Spinal cord (tissue), 10 donors: ENCODE results near the gene HOXB1. TPM values are rescaled to one million over a fixed set of nuclear protein-coding genes. Genes with fewer than 3 reads are reported as not detected.

Experiments used
- DNase-seq, 6 donors: peaks; one replicate each; pipeline versions ENCODE4 v3.0.0 to v3.0.0-alpha.2; 2013 to 2015; ENCODE audit warnings: low spot score in 6 of 6, low read depth in 4 of 6
- H3K27ac ChIP-seq: one replicate; pipeline ENCODE4 v1.5.1; 2013; ENCODE audit warnings: low read depth, low read length, control low read depth
- H3K27me3 ChIP-seq: one replicate; pipeline ENCODE4 v1.6.1; 2013; ENCODE audit warnings: low read length; ENCODE audit not compliant: control insufficient read depth, insufficient read depth
- H3K36me3 ChIP-seq: one replicate; pipeline ENCODE4 v1.6.1; 2013; ENCODE audit warnings: low read length; ENCODE audit not compliant: control insufficient read depth, insufficient read depth
- H3K4me1 ChIP-seq: one replicate; pipeline ENCODE4 v1.6.1; 2013; ENCODE audit warnings: low read length; ENCODE audit not compliant: control insufficient read depth, insufficient read depth
- H3K4me3 ChIP-seq: one replicate; pipeline ENCODE4 v1.5.1; 2013; ENCODE audit warnings: low read depth, low read length, control low read depth
- H3K9me3 ChIP-seq: one replicate; pipeline ENCODE4 v1.6.1; 2013; ENCODE audit warnings: low read length; ENCODE audit not compliant: control insufficient read depth, insufficient read depth
- whole genome bisulfite sequencing: methylation state at CpG from one replicate; pipeline ENCODE4 v1.1.5; 2013; ENCODE audit warnings: missing lambda C conversion rate; ENCODE audit not compliant: insufficient coverage; 5-methylcytosine and 5-hydroxymethylcytosine counted together
- polyA plus RNA-seq, 2 donors: library from polyadenylated mRNA; unstranded; fragments of 120-200 nt; gene quantifications; one replicate each; pipeline ENCODE4 v1.2.1, GENCODE V29; 2013; ENCODE audit not compliant: insufficient read length in 2 of 2
- total RNA-seq, 2 donors: library from RNA; depleted of rRNA in 1 of 2; stranded (reverse); fragments of 120-200 nt in 1 of 2; fragments of >200 nt in 1 of 2; gene quantifications; one replicate each; pipeline versions ENCODE4 v1.2.3 to v1.2.4, GENCODE V29; 2013 to 2014
- donor health status: healthy.

The HOXB1 gene
- total and polyA plus RNA-seq, 4 donors = 0.16 to 0.32 (median 0.20) TPM; not detected in 1

- WGBS = 0% methylated on average over 1 of the region's 2 CpGs
- peak overlapping the region; percentile 46 for H3K4me3 ChIP-seq
- H3K4me1 ChIP-seq = peaks cover 83% of the 10 kb centered on the region
- DNase-seq = no peak
- H3K27ac ChIP-seq = peak overlapping the region; percentile 99
- peaks cover 33% of the 10 kb centered on the region for H3K36me3 ChIP-seq
- H3K9me3 ChIP-seq = no peaks in the 10 kb centered on the region
- no peaks in the 10 kb centered on the region for H3K27me3 ChIP-seq
These were observed 37.0 kb upstream of the HOXB1 start for GRCh38 chr17:48567646-48568354.

DNA sequence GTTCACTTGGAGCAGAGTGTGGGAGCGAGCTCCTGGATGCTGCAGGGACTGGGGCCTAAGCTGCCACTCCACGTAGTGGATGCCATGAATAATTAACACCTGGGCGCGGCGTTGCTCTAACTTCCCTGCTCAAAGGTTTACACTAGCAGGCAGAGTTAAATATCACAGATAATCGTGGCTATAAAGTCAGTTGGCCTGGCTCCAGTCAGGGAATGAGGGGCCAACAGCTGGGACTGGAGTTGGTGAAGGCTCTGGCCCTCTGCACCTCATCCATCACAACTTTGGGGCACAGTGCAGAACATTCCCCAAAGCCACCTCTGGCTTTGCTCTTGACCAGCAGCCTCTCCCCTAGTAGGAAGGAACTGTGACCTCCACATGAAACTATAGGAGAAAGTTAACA, 36.4 kb upstream of the HOXB1 start:
- Histone ChIP-seq H3K27me3 (no peaks in the 10 kb centered on the region), H3K4me1 (peaks cover 83% of the 10 kb centered on the region), H3K27ac (peak overlapping the region; percentile 99), H3K9me3 (no peaks in the 10 kb centered on the region), H3K4me3 (peak overlapping the region; percentile 20), H3K36me3 (peaks cover 28% of the 10 kb centered on the region)
- DNase-seq = no peak
- WGBS = 21% methylated on average over 6 of the region's 6 CpGs

- Histone ChIP-seq H3K27me3 (no peaks in the 10 kb centered on the region), H3K4me1 (peaks cover 85% of the 10 kb centered on the region), H3K36me3 (peaks cover 27% of the 10 kb centered on the region), H3K9me3 (no peaks in the 10 kb centered on the region), H3K4me3 (peak overlapping the region; percentile 20), H3K27ac (peak overlapping the region; percentile 99)
- WGBS = no CpG with 5 or more reads among the region's 2 CpGs
- DNase-seq = no peak
These were observed 35.9 kb upstream of the HOXB1 start for GRCh38 chr17:48566717-48567116.

GRCh38 chr17:48565925-48566710, 35.3 kb upstream of the HOXB1 start:
- peak in 1 of 6 donors; percentile 86 for DNase-seq
- Histone ChIP-seq H3K4me1 (peaks cover 85% of the 10 kb centered on the region), H3K9me3 (no peaks in the 10 kb centered on the region), H3K4me3 (peak overlapping the region; percentile 20), H3K27me3 (no peaks in the 10 kb centered on the region), H3K27ac (peak overlapping the region; percentile 99), H3K36me3 (peaks cover 25% of the 10 kb centered on the region)
- WGBS = 16% methylated on average over 2 of the region's 4 CpGs

DNA sequence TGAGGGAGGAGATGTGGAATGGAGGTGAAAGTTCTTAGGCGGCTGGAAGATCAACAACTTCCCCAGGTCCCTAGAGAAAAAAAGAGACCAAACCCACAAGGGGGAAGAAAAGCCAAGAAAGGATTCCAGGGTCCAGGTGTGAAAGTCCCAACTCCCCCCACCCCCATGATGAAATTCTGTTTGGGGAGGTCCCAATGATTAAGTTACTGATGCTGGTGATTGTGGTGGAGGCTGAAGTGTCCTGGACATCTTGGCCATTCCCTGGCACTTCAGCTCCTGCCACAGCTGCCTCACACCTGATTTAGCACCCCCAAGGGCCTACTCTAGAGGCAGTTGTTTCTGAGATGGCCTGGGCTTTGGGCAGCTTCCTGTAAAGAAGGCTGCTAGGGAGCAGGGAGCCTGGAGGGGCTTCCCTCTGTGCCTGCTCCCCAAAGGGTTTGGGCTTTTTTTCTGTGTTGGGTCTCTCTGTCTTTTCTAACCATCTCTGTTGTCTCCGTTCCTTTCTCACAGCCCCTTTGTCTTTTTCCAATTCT, 34.3 kb upstream of the HOXB1 start:
- no peak for DNase-seq
- Histone ChIP-seq H3K9me3 (no peaks in the 10 kb centered on the region), H3K36me3 (peaks cover 26% of the 10 kb centered on the region), H3K27ac (peak overlapping the region; percentile 99), H3K4me3 (peak overlapping the region; percentile 48), H3K4me1 (peaks cover 85% of the 10 kb centered on the region), H3K27me3 (no peaks in the 10 kb centered on the region)
- WGBS = no CpG with 5 or more reads among the region's 2 CpGs

GRCh38 chr17:48564188-48565021, 33.6 kb upstream of the HOXB1 start:
- Histone ChIP-seq H3K9me3 (no peaks in the 10 kb centered on the region), H3K36me3 (peaks cover 32% of the 10 kb centered on the region), H3K27ac (peak overlapping the region; percentile 99), H3K4me1 (peaks cover 91% of the 10 kb centered on the region), H3K4me3 (peak overlapping the region; percentile 48), H3K27me3 (no peaks in the 10 kb centered on the region)
- WGBS = 4% methylated on average over 69 of the region's 73 CpGs
- peak in 1 of 6 donors; percentile 66 for DNase-seq

GRCh38 chr17:48563867-48564187, 33.0 kb upstream of the HOXB1 start:
- no peak for DNase-seq
- Histone ChIP-seq H3K27ac (peak overlapping the region; percentile 99), H3K36me3 (peaks cover 32% of the 10 kb centered on the region), H3K4me1 (peaks cover 93% of the 10 kb centered on the region), H3K4me3 (peak overlapping the region; percentile 30), H3K9me3 (no peaks in the 10 kb centered on the region), H3K27me3 (no peaks in the 10 kb centered on the region)
- 2% methylated on average over 10 of the region's 10 CpGs for WGBS

GRCh38 chr17:48563385-48563838, 32.6 kb upstream of the HOXB1 start:
- Histone ChIP-seq H3K36me3 (peaks cover 36% of the 10 kb centered on the region), H3K27ac (peak overlapping the region; percentile 99), H3K4me3 (peak overlapping the region; percentile 30), H3K9me3 (no peaks in the 10 kb centered on the region), H3K27me3 (no peaks in the 10 kb centered on the region), H3K4me1 (peaks cover 93% of the 10 kb centered on the region)
- 10% methylated on average over 5 of the region's 6 CpGs for WGBS
- DNase-seq = peak in 2 of 6 donors; percentile 62 to 88

DNA sequence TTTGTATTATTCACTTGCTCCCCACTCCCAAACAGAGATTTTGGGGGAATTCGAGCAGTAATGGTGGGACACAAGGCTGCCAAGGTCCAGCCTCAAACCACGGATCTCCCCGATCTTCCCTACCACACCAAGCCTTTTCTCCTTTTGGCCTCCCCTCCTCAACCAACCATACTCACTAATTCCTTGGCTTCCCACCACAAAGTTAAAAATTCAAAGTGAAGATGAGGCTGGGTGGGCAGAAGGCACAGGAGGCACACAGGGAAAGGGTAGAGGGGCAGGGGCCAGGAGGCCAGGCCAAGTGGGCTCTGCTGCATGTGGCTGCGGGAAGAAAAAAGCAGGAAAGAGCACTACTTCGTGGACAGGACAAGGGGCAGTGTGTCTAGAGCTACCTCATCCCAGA, 32.1 kb upstream of the HOXB1 start:
- Histone ChIP-seq H3K4me1 (peaks cover 93% of the 10 kb centered on the region), H3K27ac (peak overlapping the region; percentile 99), H3K9me3 (no peaks in the 10 kb centered on the region), H3K36me3 (peaks cover 40% of the 10 kb centered on the region), H3K4me3 (peak overlapping the region; percentile 30), H3K27me3 (no peaks in the 10 kb centered on the region)
- WGBS = 4% methylated on average over 4 of the region's 5 CpGs
- no peak for DNase-seq
